GM21786 (cell line): ENCODE data around the gene CIAO3.

Source experiments
- ATAC-seq: cut with Tn5 transposase; IDR thresholded peaks from one replicate; pipeline ENCODE4 v1.9.1; 2021; ENCODE audit not compliant: unreplicated experiment

The CIAO3 gene

DNA sequence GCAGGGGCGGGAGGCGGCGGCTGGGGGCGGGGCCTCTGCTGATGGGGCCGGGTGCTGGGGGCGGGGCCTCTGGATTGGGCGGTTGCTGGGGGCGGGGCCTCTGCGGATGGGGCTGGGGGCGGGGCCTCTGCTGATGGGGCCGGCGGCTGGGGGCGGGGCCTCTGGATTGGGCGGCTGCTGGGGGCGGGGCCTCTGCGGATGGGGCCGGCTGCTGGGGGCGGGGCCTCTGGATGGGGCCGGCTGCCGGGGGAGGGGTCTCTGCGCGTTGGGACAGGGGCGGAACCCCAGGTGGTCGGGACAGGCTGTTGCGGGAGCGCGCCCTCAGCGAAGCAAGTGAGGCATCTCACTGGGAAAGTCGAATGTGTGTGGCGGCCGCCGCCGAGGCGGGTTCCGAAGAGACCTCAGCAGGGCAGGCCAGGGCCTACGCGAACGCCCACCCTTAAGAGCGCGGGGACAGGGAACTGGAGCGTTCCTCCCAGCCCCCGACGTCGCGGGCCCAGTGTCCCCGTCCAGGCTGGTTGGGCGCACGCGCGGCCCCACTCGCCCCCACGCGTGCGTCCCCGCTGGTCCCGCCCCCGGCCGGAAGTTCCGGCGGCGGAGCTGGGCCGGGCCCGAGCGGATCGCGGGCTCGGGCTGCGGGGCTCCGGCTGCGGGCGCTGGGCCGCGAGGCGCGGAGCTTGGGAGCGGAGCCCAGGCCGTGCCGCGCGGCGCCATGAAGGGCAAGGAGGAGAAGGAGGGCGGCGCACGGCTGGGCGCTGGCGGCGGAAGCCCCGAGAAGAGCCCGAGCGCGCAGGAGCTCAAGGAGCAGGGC, 60.8 kb downstream of the CIAO3 start, which contains the start of gene STUB1:
Gene STUB1 (plus strand): TSS at position 597 of the 811 bp plus-strand sequence. CDS start 116 bp downstream, at position 713.
- peak; percentile 37 for ATAC-seq
